Measurements from ENCODE around the gene TEX2.

DNA sequence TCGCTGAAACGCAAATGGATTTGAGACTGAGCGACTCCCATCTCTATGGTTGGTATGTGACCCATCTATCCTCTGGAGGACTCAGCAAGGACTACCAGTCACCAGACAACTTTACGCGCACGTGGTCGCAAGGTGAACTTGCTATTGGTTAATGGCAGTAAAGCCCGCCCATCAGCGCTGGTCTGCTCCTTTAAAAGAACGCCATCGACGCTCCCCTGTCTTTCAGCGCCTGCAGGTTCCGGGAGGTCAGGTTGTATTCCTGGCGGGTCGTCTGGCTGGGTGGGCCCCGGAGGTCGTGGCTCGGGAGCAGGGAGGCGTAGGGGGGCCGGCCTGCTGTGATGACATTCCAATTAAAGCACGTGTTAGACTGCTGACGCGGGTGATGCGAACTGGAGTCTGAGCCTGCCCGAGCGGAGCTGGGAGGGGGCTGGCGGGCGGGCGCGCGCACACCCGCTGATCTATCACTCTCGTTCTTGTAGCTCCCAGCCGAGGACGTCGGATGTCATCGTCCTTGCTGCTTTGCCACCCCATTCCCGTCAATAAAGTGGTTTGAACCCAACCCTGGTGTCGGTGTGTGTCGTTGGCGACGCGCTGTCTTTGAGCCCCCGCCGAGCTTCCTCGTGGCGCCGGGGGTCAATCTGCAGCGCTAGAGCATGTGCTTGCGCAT is 117.2 kb downstream of the TEX2 start:
- TF ChIP-seq EZH2 (IDR thresholded peaks at IDR 0.05; ENCODE audit: borderline replicate concordance): no peak
- TF ChIP-seq, protein P1, sequence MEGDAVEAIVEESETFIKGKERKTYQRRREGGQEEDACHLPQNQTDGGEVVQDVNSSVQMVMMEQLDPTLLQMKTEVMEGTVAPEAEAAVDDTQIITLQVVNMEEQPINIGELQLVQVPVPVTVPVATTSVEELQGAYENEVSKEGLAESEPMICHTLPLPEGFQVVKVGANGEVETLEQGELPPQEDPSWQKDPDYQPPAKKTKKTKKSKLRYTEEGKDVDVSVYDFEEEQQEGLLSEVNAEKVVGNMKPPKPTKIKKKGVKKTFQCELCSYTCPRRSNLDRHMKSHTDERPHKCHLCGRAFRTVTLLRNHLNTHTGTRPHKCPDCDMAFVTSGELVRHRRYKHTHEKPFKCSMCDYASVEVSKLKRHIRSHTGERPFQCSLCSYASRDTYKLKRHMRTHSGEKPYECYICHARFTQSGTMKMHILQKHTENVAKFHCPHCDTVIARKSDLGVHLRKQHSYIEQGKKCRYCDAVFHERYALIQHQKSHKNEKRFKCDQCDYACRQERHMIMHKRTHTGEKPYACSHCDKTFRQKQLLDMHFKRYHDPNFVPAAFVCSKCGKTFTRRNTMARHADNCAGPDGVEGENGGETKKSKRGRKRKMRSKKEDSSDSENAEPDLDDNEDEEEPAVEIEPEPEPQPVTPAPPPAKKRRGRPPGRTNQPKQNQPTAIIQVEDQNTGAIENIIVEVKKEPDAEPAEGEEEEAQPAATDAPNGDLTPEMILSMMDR (IDR thresholded peaks at IDR 0.05; ENCODE audit: poor library complexity): no peak
